Tibial artery (tissue), 4 donors: ENCODE measurements around the gene AIMP2.
"Not testable (repeated sequence)": the region's sequence is repeated elsewhere in the genome, so short reads cannot be mapped to it uniquely, and the experiment has no call there.

ENCODE experiments used
- DNase-seq, 2 donors: peaks; one replicate each; pipeline ENCODE4 v3.0.0-alpha.2; 2019
- H3K27ac ChIP-seq, 2 donors: fragments of 200-600 bp; sonication (generic) in 1 of 2; 1 replicate in 1 of 2; 2 replicates in 1 of 2; pipeline ENCODE4 v1.5.1; 2018 to 2019; ENCODE audit warnings: mild to moderate bottlenecking in 1 of 2
- H3K27me3 ChIP-seq, 2 donors: fragments of 200-600 bp; sonication (generic) in 1 of 2; one replicate each; pipeline versions ENCODE4 v1.5.1 to v1.6.0; 2016 to 2019
- H3K36me3 ChIP-seq, 3 donors: fragments of 200-600 bp; sonication (generic) in 2 of 3; one replicate each; pipeline ENCODE4 v1.5.1; 2016 to 2019; ENCODE audit warnings: mild to moderate bottlenecking in 2 of 3
- H3K4me1 ChIP-seq, 4 donors: fragments of 200-600 bp; sonication (generic) in 2 of 4; 1 replicate in 3 of 4; 2 replicates in 1 of 4; pipeline ENCODE4 v1.5.1; 2016 to 2019
- H3K4me3 ChIP-seq, 2 donors: fragments of 200-600 bp; sonication (generic) in 1 of 2; 1 replicate in 1 of 2; 2 replicates in 1 of 2; pipeline ENCODE4 v1.5.1; 2018 to 2019; ENCODE audit warnings: mild to moderate bottlenecking in 2 of 2
- H3K9me3 ChIP-seq, 3 donors: fragments of 200-600 bp; sonication (generic) in 1 of 3; one replicate each; pipeline ENCODE4 v1.5.1; 2016 to 2019
- CTCF ChIP-seq, 2 experiments: fragments of 200-600 bp in 1 of 2; fragments of 450-650 bp in 1 of 2; IDR thresholded peaks; one replicate each; pipeline ENCODE4 v1.5.1; 2017 to 2019; ENCODE audit warnings: antibody characterized with exemption in 2 of 2, mild to moderate bottlenecking in 1 of 2, moderate library complexity in 1 of 2
- intact Hi-C: fragments of 100-400 bp; cut with DNase I; formaldehyde crosslinking; loops from one replicate; pipeline ENCODE4 v1.15.0; 2023; ENCODE audit warnings: low total_unique reads

Gene AIMP2

DNA sequence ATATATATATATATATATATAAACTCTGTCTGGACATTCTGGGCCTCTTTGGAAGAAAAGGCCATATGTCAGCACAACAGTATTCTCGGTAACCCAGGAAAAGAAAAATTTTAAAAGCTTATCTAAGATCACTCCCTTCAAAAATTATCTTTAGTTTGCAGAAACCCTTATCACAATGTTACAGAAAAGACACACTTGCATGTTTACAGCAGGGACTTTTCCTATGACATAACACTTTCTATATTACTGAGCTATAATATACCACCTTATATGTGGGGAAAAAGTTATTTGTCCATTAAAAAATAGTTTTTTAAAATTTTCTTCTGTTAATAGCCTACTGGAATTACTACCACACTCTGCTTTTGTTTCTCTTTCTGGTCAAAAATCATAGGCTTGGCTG is 47.5 kb downstream of the AIMP2 start:
- Histone ChIP-seq H3K27me3 (no peaks in the 10 kb centered on the region), H3K9me3 (no peaks in the 10 kb centered on the region), H3K27ac (no peak overlapping the region), H3K4me3 (no peak overlapping the region), H3K36me3 (peaks cover 16 to 22% (median 22%) of the 10 kb centered on the region in 3 donors), H3K4me1 (peaks cover 0 to 21% (median 12%) of the 10 kb centered on the region in 4 donors)
- DNase-seq, result no peak
- intact Hi-C loops, result no loop called here
- no peak for TF ChIP-seq CTCF (IDR thresholded peaks at IDR 0.05)

DNA sequence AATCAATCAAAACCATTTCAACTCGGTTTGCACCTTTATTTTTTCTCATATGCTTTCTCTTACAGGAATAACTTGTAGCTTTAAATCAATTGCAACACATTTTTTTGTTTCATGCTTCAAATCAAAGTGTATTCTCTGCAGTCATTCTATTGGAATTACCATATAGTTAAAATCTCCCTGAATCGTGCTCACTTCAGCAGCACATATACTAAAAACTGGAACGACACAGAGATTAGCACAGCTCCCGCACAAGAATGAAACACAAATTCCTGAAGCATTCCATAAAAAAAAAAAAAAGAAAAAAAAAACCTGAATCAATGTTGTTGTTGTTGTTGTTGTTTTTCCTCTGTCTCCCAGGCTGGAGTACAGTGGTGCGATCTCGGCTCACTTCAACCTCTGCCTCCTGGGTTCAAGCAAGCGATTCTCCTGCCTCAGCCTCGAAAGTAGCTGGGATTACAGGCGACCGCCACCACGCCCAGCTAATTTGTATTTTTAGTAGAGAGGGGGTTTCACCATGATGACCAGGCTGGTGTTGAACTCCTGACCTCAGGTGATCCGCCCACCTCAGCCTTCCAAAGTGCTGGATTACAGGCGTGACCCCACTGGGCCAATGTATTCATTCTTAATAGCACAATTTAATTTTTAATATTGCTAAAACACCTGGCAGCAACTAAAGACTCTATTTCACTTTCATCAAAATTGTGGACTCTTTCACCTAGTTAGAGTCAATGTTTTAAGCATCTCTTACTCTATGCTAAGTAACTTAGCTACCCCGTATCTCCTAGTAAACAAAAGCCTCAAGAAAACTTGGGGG is 48.5 kb downstream of the AIMP2 start:
- no peak for TF ChIP-seq CTCF (IDR thresholded peaks at IDR 0.05)
- intact Hi-C loops, result no loop called here
- DNase-seq, result peak in 1 of 2 donors; percentile 39
- H3K27me3 ChIP-seq, result no peaks in the 10 kb centered on the region
- peaks cover 0 to 21% (median 12%) of the 10 kb centered on the region in 4 donors for H3K4me1 ChIP-seq
- peak overlapping the region in 1 of 2 donors; percentile 88 for H3K27ac ChIP-seq
- no peaks in the 10 kb centered on the region for H3K9me3 ChIP-seq
- peaks cover 14 to 19% (median 19%) of the 10 kb centered on the region in 3 donors for H3K36me3 ChIP-seq
- H3K4me3 ChIP-seq, result peak overlapping the region; percentile 84 to 93

GRCh38 chr7:6059941-6060340 is 50.9 kb downstream of the AIMP2 start:
- H3K4me3 ChIP-seq, H3K36me3 ChIP-seq, H3K27me3 ChIP-seq, intact Hi-C loops, H3K9me3 ChIP-seq, H3K27ac ChIP-seq: not testable (repeated sequence)
- peaks cover 0 to 21% (median 12%) of the 10 kb centered on the region in 4 donors for H3K4me1 ChIP-seq
- DNase-seq, result peak in 1 of 2 donors; percentile 45

GRCh38 chr7:6071406-6071805 is 62.3 kb downstream of the AIMP2 start:
- Histone ChIP-seq H3K9me3 (no peaks in the 10 kb centered on the region), H3K27me3 (no peaks in the 10 kb centered on the region), H3K27ac (no peak overlapping the region), H3K4me3 (no peak overlapping the region), H3K36me3 (no peaks in the 10 kb centered on the region), H3K4me1 (no peaks in the 10 kb centered on the region)
- intact Hi-C loops, result no loop called here
- no peak for DNase-seq
- TF ChIP-seq CTCF (IDR thresholded peaks at IDR 0.05), result no peak
